GM12878 (cell line): ENCODE results near the gene LMX1A. TPM values are rescaled to one million over a fixed set of nuclear protein-coding genes. Genes with fewer than 3 reads are reported as not detected.

Source experiments
- ATAC-seq: fragments of 200-7000 bp; cut with Tn5 transposase; 3 replicates; pipeline ENCODE4 v1.9.1; 2020; ENCODE audit warnings: mild to moderate bottlenecking, moderate library complexity
- BruUV-seq: library from RNA; stranded (reverse); fragments of 400-500 nt; replicated peaks from 2 replicates; lab custom pipeline; 2021; lab: Mats Ljungman, UMichigan
- CTCF ChIA-PET: fragments of 300-600 bp; sonication (Branson Sonifier 250); formaldehyde crosslinking; extraction: SDS; loops from one replicate; lab custom pipeline; 2021; ENCODE audit warnings: inconsistent platforms; lab: Yijun Ruan, JAX
- POLR2A ChIA-PET: fragments of 350-600 bp; formaldehyde crosslinking; extraction: SDS; loops from one replicate; lab custom pipeline; 2021; ENCODE audit warnings: inconsistent platforms; lab: Charles Lee
- RAD21 ChIA-PET: fragments of 300-600 bp; sonication (Branson Sonifier 250); formaldehyde crosslinking; loops from one replicate; lab custom pipeline; 2023; ENCODE audit warnings: antibody characterized with exemption; ENCODE audit not compliant: unreplicated experiment; lab: Charles Lee
- SMC1A ChIA-PET: fragments of 300-600 bp; sonication (Branson Sonifier 250); formaldehyde crosslinking; loops from one replicate; lab custom pipeline; 2023; ENCODE audit not compliant: unreplicated experiment, uncharacterized antibody; lab: Charles Lee
- DNase-seq: peaks from one replicate; pipeline ENCODE4 v3.0.0-alpha.2; 2011; ENCODE audit warnings: low read depth, low spot score
- FAIRE-seq: peaks from 3 replicates; lab custom pipeline; 2011; peaks lifted over from hg19 to GRCh38; lab: Jason Lieb, UNC
- H2AFZ ChIP-seq: 2 replicates; pipeline ENCODE4 v1.6.0; 2011; ENCODE audit warnings: low read depth, low read length, control low read depth; ENCODE audit not compliant: control insufficient read depth
- H3K27ac ChIP-seq: 2 replicates; pipeline ENCODE4 v1.5.1; 2011; ENCODE audit warnings: control low read depth; ENCODE audit not compliant: control insufficient read depth, insufficient read depth
- H3K27me3 ChIP-seq, 2 experiments: replicated peaks in 1 of 2; 2 replicates each; pipeline versions ENCODE4 v1.6.0 to v1.6.1; 2011; ENCODE audit warnings: low read length in 1 of 2; ENCODE audit not compliant: control insufficient read depth in 2 of 2, insufficient read depth in 2 of 2
- H3K36me3 ChIP-seq, 2 experiments: 2 replicates each; pipeline ENCODE4 v1.5.1; 2011; ENCODE audit warnings: low read length in 1 of 2; ENCODE audit not compliant: control insufficient read depth in 2 of 2, insufficient read depth in 2 of 2
- H3K4me1 ChIP-seq: 2 replicates; pipeline ENCODE4 v1.6.1; 2011; ENCODE audit warnings: mild to moderate bottlenecking, low read length, moderate library complexity, mixed read lengths; ENCODE audit not compliant: control insufficient read depth, insufficient read depth
- H3K4me2 ChIP-seq: 2 replicates; pipeline ENCODE4 v1.6.0; 2011; ENCODE audit warnings: control low read depth; ENCODE audit not compliant: control insufficient read depth, insufficient read depth
- H3K4me3 ChIP-seq: fragments of 200-600 bp; sonication (generic); 2 replicates; pipeline ENCODE4 v1.5.1; 2016
- H3K79me2 ChIP-seq: 2 replicates; pipeline ENCODE4 v1.6.0; 2011; ENCODE audit warnings: low read length; ENCODE audit not compliant: control insufficient read depth, insufficient read depth
- H3K9ac ChIP-seq: 2 replicates; pipeline ENCODE4 v1.8.0; 2011; ENCODE audit warnings: low read length, control low read depth, mixed read lengths; ENCODE audit not compliant: control insufficient read depth, insufficient read depth
- H3K9me3 ChIP-seq: replicated peaks from 3 replicates; pipeline ENCODE4 v1.5.1; 2011; ENCODE audit warnings: mild to moderate bottlenecking, low read length; ENCODE audit not compliant: control insufficient read depth, insufficient read depth
- H4K20me1 ChIP-seq: 2 replicates; pipeline ENCODE4 v1.6.0; 2011; ENCODE audit not compliant: control insufficient read depth, insufficient read depth
- BMI1 ChIP-seq: fragments of 450-650 bp; IDR thresholded peaks from 2 replicates; pipeline ENCODE4 v1.6.1; 2016; ENCODE audit warnings: mild to moderate bottlenecking, moderate library complexity, borderline replicate concordance
- BRCA1 ChIP-seq: IDR thresholded peaks from 2 replicates; pipeline ENCODE4 v1.6.1; 2011; ENCODE audit warnings: low read depth, low read length, improper control_type of control experiment
- EP300 ChIP-seq, 2 experiments: fragments of 150-350 bp in 1 of 2; IDR thresholded peaks; 2 replicates each; pipeline ENCODE4 v1.6.1; 2011 to 2012; ENCODE audit warnings: low read depth in 2 of 2, low read length in 2 of 2, borderline replicate concordance in 1 of 2, improper control_type of control experiment in 1 of 2, inconsistent platforms in 1 of 2; ENCODE audit not compliant: control insufficient read depth in 1 of 2
- EZH2 ChIP-seq: IDR thresholded peaks from 2 replicates; pipeline ENCODE4 v1.6.1; 2012; ENCODE audit warnings: low read depth, mild to moderate bottlenecking, control low read depth, inconsistent platforms, low read length, borderline replicate concordance; ENCODE audit not compliant: control insufficient read depth
- IRF4 ChIP-seq: IDR thresholded peaks from 2 replicates; pipeline ENCODE4 v1.6.1; 2011; ENCODE audit warnings: low read depth, low read length
- NFYB ChIP-seq: IDR thresholded peaks from 2 replicates; pipeline ENCODE4 v1.6.1; 2011; ENCODE audit warnings: low read depth, mild to moderate bottlenecking, low read length, improper control_type of control experiment, moderate library complexity; ENCODE audit not compliant: insufficient read depth
- PML ChIP-seq: IDR thresholded peaks from 2 replicates; pipeline ENCODE4 v1.6.1; 2012; ENCODE audit warnings: low read length, inconsistent platforms
- SPI1 ChIP-seq: IDR thresholded peaks from 2 replicates; pipeline ENCODE4 v1.6.1; 2011; ENCODE audit warnings: low read depth, mild to moderate bottlenecking, low read length, moderate library complexity, borderline replicate concordance; ENCODE audit not compliant: insufficient read depth
- TCF3 ChIP-seq: IDR thresholded peaks from 2 replicates; pipeline ENCODE4 v1.6.1; 2012; ENCODE audit warnings: low read depth, mild to moderate bottlenecking, low read length, borderline replicate concordance; ENCODE audit not compliant: insufficient read depth
- WGBS: methylation state at CpG from one replicate; pipeline ENCODE4 v1.1.6; 2016; ENCODE audit warnings: low lambda C conversion rate; ENCODE audit not compliant: insufficient replicate concordance, insufficient coverage; ENCODE audit errors: missing lambda C conversion rate; 5-methylcytosine and 5-hydroxymethylcytosine counted together
- in situ Hi-C: fragments of 300-500 bp; cut with MboI; formaldehyde crosslinking; loops from 9 replicates; pipeline ENCODE4 v1.14.3; 2018; ENCODE audit warnings: mixed read lengths
- intact Hi-C: fragments of 100-400 bp; cut with micrococcal nuclease; formaldehyde crosslinking; loops from one replicate; pipeline ENCODE4 v1.14.2; 2022; ENCODE audit not compliant: unreplicated experiment
- polyA plus RNA-seq, 11 experiments: library from polyadenylated mRNA; depleted of rRNA in 4 of 11; unstranded in 6 of 11; stranded (reverse) in 5 of 11; fragments of >200 nt; fragmentation: Nextera tagmentation in 4 of 11; fragmentation: Illumina TruSeq in 1 of 11; extraction: Ambion mirVana in 4 of 11; extraction: Trizol in 1 of 11; gene quantifications; 1 replicate in 1 of 11; 2 replicates in 10 of 11; pipeline versions ENCODE4 v1.2.1 to v1.2.3, GENCODE V29; 2011 to 2016; ENCODE audit warnings: inconsistent platforms in 2 of 11, missing spikeins in 2 of 11, low read depth in 1 of 11
- total RNA-seq, 4 experiments: library from RNA; depleted of rRNA in 3 of 4; stranded (reverse); fragments of >200 nt in 3 of 4; fragmentation: Illumina TruSeq in 1 of 4; extraction: Trizol in 1 of 4; gene quantifications; 2 replicates each; pipeline versions ENCODE4 v1.2.1 to v1.2.3, GENCODE V29; 2013 to 2021
- TF ChIP-seq, protein P1 (sequence below): fragments of 450-650 bp; IDR thresholded peaks from 2 replicates; pipeline ENCODE4 v1.6.1; 2018; ENCODE audit warnings: mild to moderate bottlenecking, low read depth, moderate library complexity; ENCODE audit not compliant: partially characterized antibody
- TF ChIP-seq, protein P2 (sequence below): IDR thresholded peaks from 2 replicates; pipeline ENCODE4 v1.6.1; 2012; ENCODE audit warnings: improper control_type of control experiment, low read depth, low read length; ENCODE audit not compliant: insufficient replicate concordance
- TF ChIP-seq, protein P3 (sequence below): IDR thresholded peaks from 2 replicates; pipeline ENCODE4 v1.6.1; 2012; ENCODE audit warnings: low read depth, low read length, improper control_type of control experiment

Gene LMX1A
- total and polyA plus RNA-seq, 10 of the 15 experiments (the other 5 are each of a cell fraction or from before 2014, with no cell fraction given) = not detected

GRCh38 chr1:165240492-165240891 lies 116.0 kb downstream of the LMX1A start (continued):
- no peak for TF ChIP-seq SPI1

DNA sequence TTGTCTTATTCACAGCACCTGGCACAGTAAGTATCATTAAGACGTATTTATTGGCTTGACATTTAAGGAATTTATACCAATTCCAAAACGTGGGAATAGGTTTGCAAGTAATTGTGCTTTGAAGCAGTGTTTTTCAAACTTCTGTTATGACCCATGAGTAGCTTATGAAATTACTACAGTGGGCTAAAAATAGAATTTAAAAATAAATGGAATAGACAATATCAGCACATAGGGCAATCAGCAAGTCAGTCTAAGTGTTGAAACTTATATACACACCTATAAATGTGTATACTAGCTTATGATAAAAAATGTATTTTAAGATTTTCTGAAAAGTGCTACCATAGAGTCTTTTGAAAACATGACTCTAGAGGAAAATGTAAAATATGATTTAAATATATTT lies 116.6 kb downstream of the LMX1A start:
- Histone ChIP-seq H4K20me1 (no peaks in the 10 kb centered on the region), H3K9ac (no peak overlapping the region), H3K4me1 (no peaks in the 10 kb centered on the region), H3K4me2 (no peak overlapping the region), H3K36me3 (no peaks in the 10 kb centered on the region), H2AFZ (no peak overlapping the region), H3K27ac (no peak overlapping the region), H3K27me3 (peaks cover 2 to 3% of the 10 kb centered on the region in 2 experiments), H3K9me3 (no peaks in the 10 kb centered on the region), H3K79me2 (no peaks in the 10 kb centered on the region), H3K4me3 (no peak overlapping the region)
- no TSS peak for BruUV-seq
- ChIA-PET SMC1A (no interaction called here), RAD21 (no interaction called here), CTCF (interaction anchor here (1.5 kb wide), 1 partner anchor 18 kb away, joined by 5 read pairs; no protein-coding TSS in a partner anchor), POLR2A (no interaction called here)
- TF ChIP-seq EZH2 = no peak
- TF ChIP-seq EP300 (IDR thresholded peaks at IDR 0.05; ENCODE audit: borderline replicate concordance in 1 of 2, control insufficient read depth in 1 of 2, low read depth in 2 of 2, low read length in 2 of 2) = no peak
- no peak for TF ChIP-seq BMI1
- TF ChIP-seq IRF4 = no peak
- TF ChIP-seq, protein P1, sequence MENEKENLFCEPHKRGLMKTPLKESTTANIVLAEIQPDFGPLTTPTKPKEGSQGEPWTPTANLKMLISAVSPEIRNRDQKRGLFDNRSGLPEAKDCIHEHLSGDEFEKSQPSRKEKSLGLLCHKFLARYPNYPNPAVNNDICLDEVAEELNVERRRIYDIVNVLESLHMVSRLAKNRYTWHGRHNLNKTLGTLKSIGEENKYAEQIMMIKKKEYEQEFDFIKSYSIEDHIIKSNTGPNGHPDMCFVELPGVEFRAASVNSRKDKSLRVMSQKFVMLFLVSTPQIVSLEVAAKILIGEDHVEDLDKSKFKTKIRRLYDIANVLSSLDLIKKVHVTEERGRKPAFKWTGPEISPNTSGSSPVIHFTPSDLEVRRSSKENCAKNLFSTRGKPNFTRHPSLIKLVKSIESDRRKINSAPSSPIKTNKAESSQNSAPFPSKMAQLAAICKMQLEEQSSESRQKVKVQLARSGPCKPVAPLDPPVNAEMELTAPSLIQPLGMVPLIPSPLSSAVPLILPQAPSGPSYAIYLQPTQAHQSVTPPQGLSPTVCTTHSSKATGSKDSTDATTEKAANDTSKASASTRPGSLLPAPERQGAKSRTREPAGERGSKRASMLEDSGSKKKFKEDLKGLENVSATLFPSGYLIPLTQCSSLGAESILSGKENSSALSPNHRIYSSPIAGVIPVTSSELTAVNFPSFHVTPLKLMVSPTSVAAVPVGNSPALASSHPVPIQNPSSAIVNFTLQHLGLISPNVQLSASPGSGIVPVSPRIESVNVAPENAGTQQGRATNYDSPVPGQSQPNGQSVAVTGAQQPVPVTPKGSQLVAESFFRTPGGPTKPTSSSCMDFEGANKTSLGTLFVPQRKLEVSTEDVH = no peak
- TF ChIP-seq BRCA1 = no peak
- no peak for TF ChIP-seq PML
- no peak for TF ChIP-seq TCF3
- TF ChIP-seq, protein P2, sequence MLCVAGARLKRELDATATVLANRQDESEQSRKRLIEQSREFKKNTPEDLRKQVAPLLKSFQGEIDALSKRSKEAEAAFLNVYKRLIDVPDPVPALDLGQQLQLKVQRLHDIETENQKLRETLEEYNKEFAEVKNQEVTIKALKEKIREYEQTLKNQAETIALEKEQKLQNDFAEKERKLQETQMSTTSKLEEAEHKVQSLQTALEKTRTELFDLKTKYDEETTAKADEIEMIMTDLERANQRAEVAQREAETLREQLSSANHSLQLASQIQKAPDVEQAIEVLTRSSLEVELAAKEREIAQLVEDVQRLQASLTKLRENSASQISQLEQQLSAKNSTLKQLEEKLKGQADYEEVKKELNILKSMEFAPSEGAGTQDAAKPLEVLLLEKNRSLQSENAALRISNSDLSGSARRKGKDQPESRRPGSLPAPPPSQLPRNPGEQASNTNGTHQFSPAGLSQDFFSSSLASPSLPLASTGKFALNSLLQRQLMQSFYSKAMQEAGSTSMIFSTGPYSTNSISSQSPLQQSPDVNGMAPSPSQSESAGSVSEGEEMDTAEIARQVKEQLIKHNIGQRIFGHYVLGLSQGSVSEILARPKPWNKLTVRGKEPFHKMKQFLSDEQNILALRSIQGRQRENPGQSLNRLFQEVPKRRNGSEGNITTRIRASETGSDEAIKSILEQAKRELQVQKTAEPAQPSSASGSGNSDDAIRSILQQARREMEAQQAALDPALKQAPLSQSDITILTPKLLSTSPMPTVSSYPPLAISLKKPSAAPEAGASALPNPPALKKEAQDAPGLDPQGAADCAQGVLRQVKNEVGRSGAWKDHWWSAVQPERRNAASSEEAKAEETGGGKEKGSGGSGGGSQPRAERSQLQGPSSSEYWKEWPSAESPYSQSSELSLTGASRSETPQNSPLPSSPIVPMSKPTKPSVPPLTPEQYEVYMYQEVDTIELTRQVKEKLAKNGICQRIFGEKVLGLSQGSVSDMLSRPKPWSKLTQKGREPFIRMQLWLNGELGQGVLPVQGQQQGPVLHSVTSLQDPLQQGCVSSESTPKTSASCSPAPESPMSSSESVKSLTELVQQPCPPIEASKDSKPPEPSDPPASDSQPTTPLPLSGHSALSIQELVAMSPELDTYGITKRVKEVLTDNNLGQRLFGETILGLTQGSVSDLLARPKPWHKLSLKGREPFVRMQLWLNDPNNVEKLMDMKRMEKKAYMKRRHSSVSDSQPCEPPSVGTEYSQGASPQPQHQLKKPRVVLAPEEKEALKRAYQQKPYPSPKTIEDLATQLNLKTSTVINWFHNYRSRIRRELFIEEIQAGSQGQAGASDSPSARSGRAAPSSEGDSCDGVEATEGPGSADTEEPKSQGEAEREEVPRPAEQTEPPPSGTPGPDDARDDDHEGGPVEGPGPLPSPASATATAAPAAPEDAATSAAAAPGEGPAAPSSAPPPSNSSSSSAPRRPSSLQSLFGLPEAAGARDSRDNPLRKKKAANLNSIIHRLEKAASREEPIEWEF = no peak
- TF ChIP-seq, protein P3, sequence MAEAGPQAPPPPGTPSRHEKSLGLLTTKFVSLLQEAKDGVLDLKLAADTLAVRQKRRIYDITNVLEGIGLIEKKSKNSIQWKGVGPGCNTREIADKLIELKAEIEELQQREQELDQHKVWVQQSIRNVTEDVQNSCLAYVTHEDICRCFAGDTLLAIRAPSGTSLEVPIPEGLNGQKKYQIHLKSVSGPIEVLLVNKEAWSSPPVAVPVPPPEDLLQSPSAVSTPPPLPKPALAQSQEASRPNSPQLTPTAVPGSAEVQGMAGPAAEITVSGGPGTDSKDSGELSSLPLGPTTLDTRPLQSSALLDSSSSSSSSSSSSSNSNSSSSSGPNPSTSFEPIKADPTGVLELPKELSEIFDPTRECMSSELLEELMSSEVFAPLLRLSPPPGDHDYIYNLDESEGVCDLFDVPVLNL = no peak
- no peak for TF ChIP-seq NFYB
- ATAC-seq = no peak
- WGBS = 2% methylated on average over 2 of the region's 2 CpGs
- no peak for FAIRE-seq
- intact Hi-C loops (no loop called here), in situ Hi-C loops (no loop called here)
- no peak for DNase-seq
